H7 (cell line): ENCODE measurements around the gene ALCAM. TPM values are rescaled to one million over a fixed set of nuclear protein-coding genes. Genes with fewer than 3 reads are reported as not detected.

ENCODE experiments used
- DNase-seq: peaks from one replicate; pipeline ENCODE4 v3.0.0; 2012
- H3K27me3 ChIP-seq: 2 replicates; pipeline ENCODE4 v1.6.0; 2011; ENCODE audit warnings: mild to moderate bottlenecking, low read length; ENCODE audit not compliant: control insufficient read depth, insufficient read depth
- H3K36me3 ChIP-seq: replicated peaks from 2 replicates; pipeline ENCODE4 v1.5.1; 2011; ENCODE audit warnings: low read length; ENCODE audit not compliant: control insufficient read depth, insufficient read depth
- H3K4me3 ChIP-seq: 2 replicates; pipeline ENCODE4 v1.5.1; 2011; ENCODE audit warnings: low read depth, mild to moderate bottlenecking, control low read depth, low read length, moderate library complexity; ENCODE audit not compliant: insufficient read depth
- total RNA-seq: library from RNA; depleted of rRNA; stranded (reverse); fragments of >200 nt; shearing (Covaris generic); gene quantifications from 2 replicates; pipeline ENCODE4 v1.2.3, GENCODE V29; 2014

ALCAM gene
- total RNA-seq, 1 experiment from 2014 or later, result 21.1 TPM

GRCh38 chr3:105417525-105418289 is 51.0 kb downstream of the ALCAM start:
- DNase-seq, result no peak
- Histone ChIP-seq H3K27me3 (no peaks in the 10 kb centered on the region), H3K4me3 (no peak overlapping the region), H3K36me3 (no peaks in the 10 kb centered on the region)

GRCh38 chr3:105422645-105423044 is 55.9 kb downstream of the ALCAM start:
- no peak for DNase-seq
- Histone ChIP-seq H3K4me3 (no peak overlapping the region), H3K36me3 (no peaks in the 10 kb centered on the region), H3K27me3 (no peaks in the 10 kb centered on the region)

- no peaks in the 10 kb centered on the region for H3K27me3 ChIP-seq
- no peak for DNase-seq
- no peaks in the 10 kb centered on the region for H3K36me3 ChIP-seq
- H3K4me3 ChIP-seq, result no peak overlapping the region
Observed at GRCh38 chr3:105423397-105423796, 56.7 kb downstream of the ALCAM start.

GRCh38 chr3:105424412-105425152 is 57.9 kb downstream of the ALCAM start:
- no peaks in the 10 kb centered on the region for H3K27me3 ChIP-seq
- H3K4me3 ChIP-seq, result no peak overlapping the region
- H3K36me3 ChIP-seq, result no peaks in the 10 kb centered on the region
- no peak for DNase-seq

- no peaks in the 10 kb centered on the region for H3K27me3 ChIP-seq
- H3K36me3 ChIP-seq, result no peaks in the 10 kb centered on the region
- no peak overlapping the region for H3K4me3 ChIP-seq
- no peak for DNase-seq
Observed at GRCh38 chr3:105425153-105425502, 58.4 kb downstream of the ALCAM start.

- H3K36me3 ChIP-seq, result no peaks in the 10 kb centered on the region
- no peak overlapping the region for H3K4me3 ChIP-seq
- DNase-seq, result peak; percentile 3
- no peaks in the 10 kb centered on the region for H3K27me3 ChIP-seq
Observed at GRCh38 chr3:105427332-105427731, 60.6 kb downstream of the ALCAM start.

GRCh38 chr3:105429034-105429762 is 62.5 kb downstream of the ALCAM start:
- DNase-seq, result no peak
- Histone ChIP-seq H3K27me3 (no peaks in the 10 kb centered on the region), H3K36me3 (no peaks in the 10 kb centered on the region), H3K4me3 (no peak overlapping the region)

- no peak for DNase-seq
- no peaks in the 10 kb centered on the region for H3K36me3 ChIP-seq
- no peak overlapping the region for H3K4me3 ChIP-seq
- H3K27me3 ChIP-seq, result no peaks in the 10 kb centered on the region
Observed at GRCh38 chr3:105430455-105430854, 63.7 kb downstream of the ALCAM start.

- no peak overlapping the region for H3K4me3 ChIP-seq
- no peaks in the 10 kb centered on the region for H3K36me3 ChIP-seq
- H3K27me3 ChIP-seq, result no peaks in the 10 kb centered on the region
- DNase-seq, result no peak
Observed at GRCh38 chr3:105431200-105431599, 64.5 kb downstream of the ALCAM start.

GRCh38 chr3:105435277-105435676 is 68.6 kb downstream of the ALCAM start:
- Histone ChIP-seq H3K4me3 (no peak overlapping the region), H3K27me3 (no peaks in the 10 kb centered on the region), H3K36me3 (no peaks in the 10 kb centered on the region)
- no peak for DNase-seq

GRCh38 chr3:105436687-105437086 is 70.0 kb downstream of the ALCAM start:
- no peaks in the 10 kb centered on the region for H3K27me3 ChIP-seq
- H3K36me3 ChIP-seq, result no peaks in the 10 kb centered on the region
- no peak for DNase-seq
- H3K4me3 ChIP-seq, result no peak overlapping the region

GRCh38 chr3:105440113-105440512 is 73.4 kb downstream of the ALCAM start:
- Histone ChIP-seq H3K27me3 (no peaks in the 10 kb centered on the region), H3K4me3 (no peak overlapping the region), H3K36me3 (no peaks in the 10 kb centered on the region)
- no peak for DNase-seq

- Histone ChIP-seq H3K4me3 (no peak overlapping the region), H3K27me3 (no peaks in the 10 kb centered on the region), H3K36me3 (no peaks in the 10 kb centered on the region)
- DNase-seq, result no peak
Observed at GRCh38 chr3:105444725-105445124, 78.0 kb downstream of the ALCAM start.

- Histone ChIP-seq H3K4me3 (no peak overlapping the region), H3K27me3 (no peaks in the 10 kb centered on the region), H3K36me3 (no peaks in the 10 kb centered on the region)
- peak; percentile 13 for DNase-seq
Observed at GRCh38 chr3:105448338-105448982, 81.8 kb downstream of the ALCAM start.
